ENCODE results near the gene UGT3A2.
"Not testable (repeated sequence)": the region's sequence is repeated elsewhere in the genome, so short reads cannot be mapped to it uniquely, and the experiment has no call there.

- TF ChIP-seq POLR2AphosphoS5 (IDR thresholded peaks at IDR 0.05; ENCODE audit: low read depth); EZH2 (IDR thresholded peaks at IDR 0.05; ENCODE audit: low read depth, unreplicated experiment); JUNB (IDR thresholded peaks at IDR 0.05; ENCODE audit: unreplicated experiment); ETS1 (IDR thresholded peaks at IDR 0.05); CREB1 (CRISPR knock-in tag; IDR thresholded peaks at IDR 0.05; ENCODE audit: low read depth); EZH2phosphoT487 (IDR thresholded peaks at IDR 0.05; ENCODE audit: unreplicated experiment); ZNF331 (CRISPR knock-in tag; IDR thresholded peaks at IDR 0.05; ENCODE audit: low read depth); NANOG (IDR thresholded peaks at IDR 0.05; ENCODE audit: borderline replicate concordance): not testable (repeated sequence)
- TF ChIP-seq, protein P1, sequence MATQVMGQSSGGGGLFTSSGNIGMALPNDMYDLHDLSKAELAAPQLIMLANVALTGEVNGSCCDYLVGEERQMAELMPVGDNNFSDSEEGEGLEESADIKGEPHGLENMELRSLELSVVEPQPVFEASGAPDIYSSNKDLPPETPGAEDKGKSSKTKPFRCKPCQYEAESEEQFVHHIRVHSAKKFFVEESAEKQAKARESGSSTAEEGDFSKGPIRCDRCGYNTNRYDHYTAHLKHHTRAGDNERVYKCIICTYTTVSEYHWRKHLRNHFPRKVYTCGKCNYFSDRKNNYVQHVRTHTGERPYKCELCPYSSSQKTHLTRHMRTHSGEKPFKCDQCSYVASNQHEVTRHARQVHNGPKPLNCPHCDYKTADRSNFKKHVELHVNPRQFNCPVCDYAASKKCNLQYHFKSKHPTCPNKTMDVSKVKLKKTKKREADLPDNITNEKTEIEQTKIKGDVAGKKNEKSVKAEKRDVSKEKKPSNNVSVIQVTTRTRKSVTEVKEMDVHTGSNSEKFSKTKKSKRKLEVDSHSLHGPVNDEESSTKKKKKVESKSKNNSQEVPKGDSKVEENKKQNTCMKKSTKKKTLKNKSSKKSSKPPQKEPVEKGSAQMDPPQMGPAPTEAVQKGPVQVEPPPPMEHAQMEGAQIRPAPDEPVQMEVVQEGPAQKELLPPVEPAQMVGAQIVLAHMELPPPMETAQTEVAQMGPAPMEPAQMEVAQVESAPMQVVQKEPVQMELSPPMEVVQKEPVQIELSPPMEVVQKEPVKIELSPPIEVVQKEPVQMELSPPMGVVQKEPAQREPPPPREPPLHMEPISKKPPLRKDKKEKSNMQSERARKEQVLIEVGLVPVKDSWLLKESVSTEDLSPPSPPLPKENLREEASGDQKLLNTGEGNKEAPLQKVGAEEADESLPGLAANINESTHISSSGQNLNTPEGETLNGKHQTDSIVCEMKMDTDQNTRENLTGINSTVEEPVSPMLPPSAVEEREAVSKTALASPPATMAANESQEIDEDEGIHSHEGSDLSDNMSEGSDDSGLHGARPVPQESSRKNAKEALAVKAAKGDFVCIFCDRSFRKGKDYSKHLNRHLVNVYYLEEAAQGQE (IDR thresholded peaks at IDR 0.05; ENCODE audit: unreplicated experiment), result not testable (repeated sequence)
- TF ChIP-seq, protein P2, sequence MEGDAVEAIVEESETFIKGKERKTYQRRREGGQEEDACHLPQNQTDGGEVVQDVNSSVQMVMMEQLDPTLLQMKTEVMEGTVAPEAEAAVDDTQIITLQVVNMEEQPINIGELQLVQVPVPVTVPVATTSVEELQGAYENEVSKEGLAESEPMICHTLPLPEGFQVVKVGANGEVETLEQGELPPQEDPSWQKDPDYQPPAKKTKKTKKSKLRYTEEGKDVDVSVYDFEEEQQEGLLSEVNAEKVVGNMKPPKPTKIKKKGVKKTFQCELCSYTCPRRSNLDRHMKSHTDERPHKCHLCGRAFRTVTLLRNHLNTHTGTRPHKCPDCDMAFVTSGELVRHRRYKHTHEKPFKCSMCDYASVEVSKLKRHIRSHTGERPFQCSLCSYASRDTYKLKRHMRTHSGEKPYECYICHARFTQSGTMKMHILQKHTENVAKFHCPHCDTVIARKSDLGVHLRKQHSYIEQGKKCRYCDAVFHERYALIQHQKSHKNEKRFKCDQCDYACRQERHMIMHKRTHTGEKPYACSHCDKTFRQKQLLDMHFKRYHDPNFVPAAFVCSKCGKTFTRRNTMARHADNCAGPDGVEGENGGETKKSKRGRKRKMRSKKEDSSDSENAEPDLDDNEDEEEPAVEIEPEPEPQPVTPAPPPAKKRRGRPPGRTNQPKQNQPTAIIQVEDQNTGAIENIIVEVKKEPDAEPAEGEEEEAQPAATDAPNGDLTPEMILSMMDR (conservative IDR thresholded peaks at IDR 0.05; ENCODE audit: low read depth in 2 of 2), result not testable (repeated sequence)
- TF ChIP-seq, protein P3, sequence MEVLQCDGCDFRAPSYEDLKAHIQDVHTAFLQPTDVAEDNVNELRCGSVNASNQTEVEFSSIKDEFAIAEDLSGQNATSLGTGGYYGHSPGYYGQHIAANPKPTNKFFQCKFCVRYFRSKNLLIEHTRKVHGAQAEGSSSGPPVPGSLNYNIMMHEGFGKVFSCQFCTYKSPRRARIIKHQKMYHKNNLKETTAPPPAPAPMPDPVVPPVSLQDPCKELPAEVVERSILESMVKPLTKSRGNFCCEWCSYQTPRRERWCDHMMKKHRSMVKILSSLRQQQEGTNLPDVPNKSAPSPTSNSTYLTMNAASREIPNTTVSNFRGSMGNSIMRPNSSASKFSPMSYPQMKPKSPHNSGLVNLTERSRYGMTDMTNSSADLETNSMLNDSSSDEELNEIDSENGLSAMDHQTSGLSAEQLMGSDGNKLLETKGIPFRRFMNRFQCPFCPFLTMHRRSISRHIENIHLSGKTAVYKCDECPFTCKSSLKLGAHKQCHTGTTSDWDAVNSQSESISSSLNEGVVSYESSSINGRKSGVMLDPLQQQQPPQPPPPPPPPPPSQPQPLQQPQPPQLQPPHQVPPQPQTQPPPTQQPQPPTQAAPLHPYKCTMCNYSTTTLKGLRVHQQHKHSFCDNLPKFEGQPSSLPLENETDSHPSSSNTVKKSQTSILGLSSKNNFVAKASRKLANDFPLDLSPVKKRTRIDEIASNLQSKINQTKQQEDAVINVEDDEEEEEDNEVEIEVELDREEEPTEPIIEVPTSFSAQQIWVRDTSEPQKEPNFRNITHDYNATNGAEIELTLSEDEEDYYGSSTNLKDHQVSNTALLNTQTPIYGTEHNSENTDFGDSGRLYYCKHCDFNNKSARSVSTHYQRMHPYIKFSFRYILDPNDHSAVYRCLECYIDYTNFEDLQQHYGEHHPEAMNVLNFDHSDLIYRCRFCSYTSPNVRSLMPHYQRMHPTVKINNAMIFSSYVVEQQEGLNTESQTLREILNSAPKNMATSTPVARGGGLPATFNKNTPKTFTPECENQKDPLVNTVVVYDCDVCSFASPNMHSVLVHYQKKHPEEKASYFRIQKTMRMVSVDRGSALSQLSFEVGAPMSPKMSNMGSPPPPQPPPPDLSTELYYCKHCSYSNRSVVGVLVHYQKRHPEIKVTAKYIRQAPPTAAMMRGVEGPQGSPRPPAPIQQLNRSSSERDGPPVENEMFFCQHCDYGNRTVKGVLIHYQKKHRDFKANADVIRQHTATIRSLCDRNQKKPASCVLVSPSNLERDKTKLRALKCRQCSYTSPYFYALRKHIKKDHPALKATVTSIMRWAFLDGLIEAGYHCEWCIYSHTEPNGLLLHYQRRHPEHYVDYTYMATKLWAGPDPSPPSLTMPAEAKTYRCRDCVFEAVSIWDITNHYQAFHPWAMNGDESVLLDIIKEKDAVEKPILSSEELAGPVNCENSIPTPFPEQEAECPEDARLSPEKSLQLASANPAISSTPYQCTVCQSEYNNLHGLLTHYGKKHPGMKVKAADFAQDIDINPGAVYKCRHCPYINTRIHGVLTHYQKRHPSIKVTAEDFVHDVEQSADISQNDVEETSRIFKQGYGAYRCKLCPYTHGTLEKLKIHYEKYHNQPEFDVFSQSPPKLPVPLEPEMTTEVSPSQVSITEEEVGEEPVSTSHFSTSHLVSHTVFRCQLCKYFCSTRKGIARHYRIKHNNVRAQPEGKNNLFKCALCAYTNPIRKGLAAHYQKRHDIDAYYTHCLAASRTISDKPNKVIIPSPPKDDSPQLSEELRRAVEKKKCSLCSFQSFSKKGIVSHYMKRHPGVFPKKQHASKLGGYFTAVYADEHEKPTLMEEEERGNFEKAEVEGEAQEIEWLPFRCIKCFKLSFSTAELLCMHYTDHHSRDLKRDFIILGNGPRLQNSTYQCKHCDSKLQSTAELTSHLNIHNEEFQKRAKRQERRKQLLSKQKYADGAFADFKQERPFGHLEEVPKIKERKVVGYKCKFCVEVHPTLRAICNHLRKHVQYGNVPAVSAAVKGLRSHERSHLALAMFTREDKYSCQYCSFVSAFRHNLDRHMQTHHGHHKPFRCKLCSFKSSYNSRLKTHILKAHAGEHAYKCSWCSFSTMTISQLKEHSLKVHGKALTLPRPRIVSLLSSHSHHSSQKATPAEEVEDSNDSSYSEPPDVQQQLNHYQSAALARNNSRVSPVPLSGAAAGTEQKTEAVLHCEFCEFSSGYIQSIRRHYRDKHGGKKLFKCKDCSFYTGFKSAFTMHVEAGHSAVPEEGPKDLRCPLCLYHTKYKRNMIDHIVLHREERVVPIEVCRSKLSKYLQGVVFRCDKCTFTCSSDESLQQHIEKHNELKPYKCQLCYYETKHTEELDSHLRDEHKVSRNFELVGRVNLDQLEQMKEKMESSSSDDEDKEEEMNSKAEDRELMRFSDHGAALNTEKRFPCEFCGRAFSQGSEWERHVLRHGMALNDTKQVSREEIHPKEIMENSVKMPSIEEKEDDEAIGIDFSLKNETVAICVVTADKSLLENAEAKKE (CRISPR knock-in tag; IDR thresholded peaks at IDR 0.05), result not testable (repeated sequence)
These were observed 32.0 kb downstream of the UGT3A2 start for GRCh38 chr5:36034536-36035134.
